Fibroblast of skin of left quadriceps (primary cell): ENCODE results near the gene HCN4.
A peak's percentile ranks its signal among the peaks of the same experiment; 100 is the strongest.

ENCODE experiments used
- DNase-seq, 2 experiments: peaks; one replicate each; pipeline ENCODE4 v3.0.0-alpha.2; 2013; ENCODE audit warnings: low read depth in 2 of 2

The HCN4 gene

GRCh38 chr15:73346735-73347312 is 21.9 kb downstream of the HCN4 start:
- DNase-seq = peak; percentile 3

- no peak for DNase-seq
Observed at GRCh38 chr15:73345658-73346057, 23.1 kb downstream of the HCN4 start.

- no peak for DNase-seq
Observed at GRCh38 chr15:73344056-73344455, 24.7 kb downstream of the HCN4 start.

GRCh38 chr15:73341886-73342600 is 26.7 kb downstream of the HCN4 start:
- no peak for DNase-seq

- DNase-seq = no peak
Observed at GRCh38 chr15:73340502-73341192, 28.1 kb downstream of the HCN4 start.

GRCh38 chr15:73338606-73339374 is 30.0 kb downstream of the HCN4 start:
- no peak for DNase-seq

- DNase-seq = no peak
Observed at GRCh38 chr15:73338058-73338457, 30.7 kb downstream of the HCN4 start.

GRCh38 chr15:73337187-73337586 is 31.6 kb downstream of the HCN4 start:
- DNase-seq = no peak

- no peak for DNase-seq
Observed at GRCh38 chr15:73336756-73337155, 32.0 kb downstream of the HCN4 start.

GRCh38 chr15:73335471-73335870 is 33.3 kb downstream of the HCN4 start:
- no peak for DNase-seq

- DNase-seq = no peak
Observed at GRCh38 chr15:73335026-73335425, 33.7 kb downstream of the HCN4 start.

GRCh38 chr15:73334086-73334485 is 34.7 kb downstream of the HCN4 start:
- no peak for DNase-seq

GRCh38 chr15:73333001-73333400 is 35.8 kb downstream of the HCN4 start:
- DNase-seq = no peak

- DNase-seq = no peak
Observed at GRCh38 chr15:73331991-73332925, 36.5 kb downstream of the HCN4 start.

- DNase-seq = no peak
Observed at GRCh38 chr15:73331501-73331900, 37.3 kb downstream of the HCN4 start.

GRCh38 chr15:73330206-73331051 is 38.3 kb downstream of the HCN4 start:
- no peak for DNase-seq

- no peak for DNase-seq
Observed at GRCh38 chr15:73329501-73330200, 39.1 kb downstream of the HCN4 start.

- no peak for DNase-seq
Observed at GRCh38 chr15:73328981-73329380, 39.8 kb downstream of the HCN4 start.

- no peak for DNase-seq
Observed at GRCh38 chr15:73328149-73328820, 40.5 kb downstream of the HCN4 start.
